GM12878 (cell line): ENCODE data around the gene MED31. TPM values are rescaled to one million over a fixed set of nuclear protein-coding genes. Genes with fewer than 3 reads are reported as not detected.
A peak's percentile ranks its signal among the peaks of the same experiment; 100 is the strongest.

ENCODE experiments used
- BRCA1 ChIP-seq: IDR thresholded peaks from 2 replicates; pipeline ENCODE4 v1.6.1; 2011; ENCODE audit warnings: low read depth, low read length, improper control_type of control experiment
- CBFB ChIP-seq: IDR thresholded peaks from 2 replicates; pipeline ENCODE4 v1.6.1; 2016; ENCODE audit warnings: antibody characterized with exemption, low read depth
- CBX3 ChIP-seq: fragments of 200-600 bp; sonication (generic); IDR thresholded peaks from 2 replicates; pipeline ENCODE4 v1.6.1; 2016; ENCODE audit warnings: low read depth, borderline replicate concordance
- CBX5 ChIP-seq: sonication (generic); IDR thresholded peaks from 2 replicates; pipeline ENCODE4 v1.6.1; 2016; ENCODE audit warnings: low read depth, moderate library complexity, mild to moderate bottlenecking, inconsistent platforms
- CHD2 ChIP-seq: IDR thresholded peaks from 2 replicates; pipeline ENCODE4 v1.6.1; 2011; ENCODE audit warnings: low read depth, low read length, improper control_type of control experiment, borderline replicate concordance
- FOS ChIP-seq: IDR thresholded peaks from 3 replicates; pipeline ENCODE4 v1.6.1; 2011; ENCODE audit warnings: borderline replicate concordance; ENCODE audit not compliant: insufficient read length; ENCODE audit errors: extremely low read depth
- JUND ChIP-seq: IDR thresholded peaks from 2 replicates; pipeline ENCODE4 v1.6.1; 2012; ENCODE audit warnings: low read depth, mild to moderate bottlenecking, low read length, improper control_type of control experiment, moderate library complexity
- NFXL1 ChIP-seq: fragments of 450-650 bp; IDR thresholded peaks from 2 replicates; pipeline ENCODE4 v1.6.1; 2017; ENCODE audit warnings: antibody characterized with exemption, mild to moderate bottlenecking, borderline replicate concordance
- RCOR1 ChIP-seq: conservative IDR thresholded peaks from 2 replicates; pipeline ENCODE4 v1.6.1; 2012; ENCODE audit warnings: low read depth, low read length, improper control_type of control experiment
- SMARCA5 ChIP-seq: fragments of 450-650 bp; IDR thresholded peaks from 2 replicates; pipeline ENCODE4 v1.6.1; 2017; ENCODE audit warnings: mild to moderate bottlenecking
- SREBF2 ChIP-seq: IDR thresholded peaks from 2 replicates; pipeline ENCODE4 v1.6.1; 2012; ENCODE audit warnings: mild to moderate bottlenecking, low read length
- STAT3 ChIP-seq: IDR thresholded peaks from 2 replicates; pipeline ENCODE4 v1.6.1; 2011; ENCODE audit warnings: low read depth, low read length, improper control_type of control experiment
- SUPT20H ChIP-seq: IDR thresholded peaks from 2 replicates; pipeline ENCODE4 v1.6.1; 2011; ENCODE audit warnings: low read depth, mild to moderate bottlenecking, low read length, moderate library complexity, borderline replicate concordance; ENCODE audit not compliant: control insufficient read depth
- TAF1 ChIP-seq: IDR thresholded peaks from 2 replicates; pipeline ENCODE4 v1.6.1; 2011; ENCODE audit warnings: mild to moderate bottlenecking, low read depth, low read length, borderline replicate concordance
- TBL1XR1 ChIP-seq: IDR thresholded peaks from 2 replicates; pipeline ENCODE4 v1.6.1; 2012; ENCODE audit warnings: low read depth, low read length, improper control_type of control experiment
- TCF7 ChIP-seq: IDR thresholded peaks from 2 replicates; pipeline ENCODE4 v1.6.1; 2014; ENCODE audit warnings: antibody characterized with exemption, borderline replicate concordance
- YBX1 ChIP-seq: fragments of 450-650 bp; IDR thresholded peaks from 2 replicates; pipeline ENCODE4 v1.6.1; 2016; ENCODE audit warnings: antibody characterized with exemption
- polyA plus RNA-seq, 11 experiments: library from polyadenylated mRNA; depleted of rRNA in 4 of 11; unstranded in 6 of 11; stranded (reverse) in 5 of 11; fragments of >200 nt; fragmentation: Nextera tagmentation in 4 of 11; fragmentation: Illumina TruSeq in 1 of 11; extraction: Ambion mirVana in 4 of 11; extraction: Trizol in 1 of 11; gene quantifications; 1 replicate in 1 of 11; 2 replicates in 10 of 11; pipeline versions ENCODE4 v1.2.1 to v1.2.3, GENCODE V29; 2011 to 2016; ENCODE audit warnings: inconsistent platforms in 2 of 11, missing spikeins in 2 of 11, low read depth in 1 of 11
- total RNA-seq, 4 experiments: library from RNA; depleted of rRNA in 3 of 4; stranded (reverse); fragments of >200 nt in 3 of 4; fragmentation: Illumina TruSeq in 1 of 4; extraction: Trizol in 1 of 4; gene quantifications; 2 replicates each; pipeline versions ENCODE4 v1.2.1 to v1.2.3, GENCODE V29; 2013 to 2021
- TF ChIP-seq, protein P1 (sequence below): fragments of 450-650 bp; formaldehyde crosslinking; IDR thresholded peaks from 2 replicates; pipeline ENCODE4 v1.4.0; 2020; ENCODE audit warnings: mild to moderate bottlenecking, moderate library complexity
- TF ChIP-seq, protein P2 (sequence below): fragments of 150-350 bp; IDR thresholded peaks from 2 replicates; pipeline ENCODE4 v1.6.1; 2014; ENCODE audit warnings: mild to moderate bottlenecking, low read depth, low read length
- TF ChIP-seq, protein P3 (sequence below): fragments of 450-650 bp; IDR thresholded peaks from 2 replicates; pipeline ENCODE4 v1.6.1; 2017; ENCODE audit warnings: low read depth, mild to moderate bottlenecking, moderate library complexity
- TF ChIP-seq, protein P4 (sequence below): IDR thresholded peaks from 2 replicates; pipeline ENCODE4 v1.6.1; 2011; ENCODE audit warnings: low read depth, mild to moderate bottlenecking, low read length, moderate library complexity, borderline replicate concordance; ENCODE audit errors: extremely low read depth
- TF ChIP-seq, protein P5 (sequence below): IDR thresholded peaks from 2 replicates; pipeline ENCODE4 v1.6.1; 2011; ENCODE audit warnings: borderline replicate concordance, low read depth, mild to moderate bottlenecking, moderate library complexity, low read length; ENCODE audit not compliant: insufficient read depth, poor library complexity, severe bottlenecking

Gene MED31
- total and polyA plus RNA-seq, 10 of the 15 experiments (the other 5 are each of a cell fraction or from before 2014, with no cell fraction given), result 14.4 to 71.1 (median 34.6) TPM

DNA sequence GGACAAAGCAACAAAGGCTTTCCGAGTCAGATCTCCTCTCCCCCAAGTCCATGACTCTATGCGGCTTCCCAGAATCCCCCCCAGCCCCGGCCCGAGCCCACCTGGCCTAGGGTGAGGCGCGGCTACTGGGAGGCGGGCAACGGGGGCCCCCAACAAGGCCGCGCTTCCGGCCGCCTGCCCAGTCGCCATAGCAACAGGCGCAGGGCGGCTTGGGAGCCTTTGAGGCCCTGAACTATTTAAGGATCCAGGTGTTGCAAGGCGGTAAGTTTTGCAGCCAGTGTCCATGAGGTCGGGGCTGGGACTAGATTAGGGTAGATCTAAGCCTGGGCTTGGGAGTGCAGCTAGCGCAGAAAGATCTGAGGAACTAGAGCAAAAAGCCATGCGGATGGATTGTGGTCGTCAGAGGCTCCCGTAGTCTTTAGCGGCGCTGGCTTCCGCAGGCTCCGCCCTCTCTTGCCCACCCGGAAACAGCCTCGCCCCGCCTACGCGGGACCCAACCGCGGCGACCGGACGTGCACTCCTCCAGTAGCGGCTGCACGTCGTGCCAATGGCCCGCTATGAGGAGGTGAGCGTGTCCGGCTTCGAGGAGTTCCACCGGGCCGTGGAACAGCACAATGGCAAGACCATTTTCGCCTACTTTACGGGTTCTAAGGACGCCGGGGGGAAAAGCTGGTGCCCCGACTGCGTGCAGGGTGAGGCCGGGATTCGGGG is 10.7 kb downstream of the MED31 start, which contains the start of the genes KIAA0753 and TXNDC17 (continued):
- TF ChIP-seq, protein P1, sequence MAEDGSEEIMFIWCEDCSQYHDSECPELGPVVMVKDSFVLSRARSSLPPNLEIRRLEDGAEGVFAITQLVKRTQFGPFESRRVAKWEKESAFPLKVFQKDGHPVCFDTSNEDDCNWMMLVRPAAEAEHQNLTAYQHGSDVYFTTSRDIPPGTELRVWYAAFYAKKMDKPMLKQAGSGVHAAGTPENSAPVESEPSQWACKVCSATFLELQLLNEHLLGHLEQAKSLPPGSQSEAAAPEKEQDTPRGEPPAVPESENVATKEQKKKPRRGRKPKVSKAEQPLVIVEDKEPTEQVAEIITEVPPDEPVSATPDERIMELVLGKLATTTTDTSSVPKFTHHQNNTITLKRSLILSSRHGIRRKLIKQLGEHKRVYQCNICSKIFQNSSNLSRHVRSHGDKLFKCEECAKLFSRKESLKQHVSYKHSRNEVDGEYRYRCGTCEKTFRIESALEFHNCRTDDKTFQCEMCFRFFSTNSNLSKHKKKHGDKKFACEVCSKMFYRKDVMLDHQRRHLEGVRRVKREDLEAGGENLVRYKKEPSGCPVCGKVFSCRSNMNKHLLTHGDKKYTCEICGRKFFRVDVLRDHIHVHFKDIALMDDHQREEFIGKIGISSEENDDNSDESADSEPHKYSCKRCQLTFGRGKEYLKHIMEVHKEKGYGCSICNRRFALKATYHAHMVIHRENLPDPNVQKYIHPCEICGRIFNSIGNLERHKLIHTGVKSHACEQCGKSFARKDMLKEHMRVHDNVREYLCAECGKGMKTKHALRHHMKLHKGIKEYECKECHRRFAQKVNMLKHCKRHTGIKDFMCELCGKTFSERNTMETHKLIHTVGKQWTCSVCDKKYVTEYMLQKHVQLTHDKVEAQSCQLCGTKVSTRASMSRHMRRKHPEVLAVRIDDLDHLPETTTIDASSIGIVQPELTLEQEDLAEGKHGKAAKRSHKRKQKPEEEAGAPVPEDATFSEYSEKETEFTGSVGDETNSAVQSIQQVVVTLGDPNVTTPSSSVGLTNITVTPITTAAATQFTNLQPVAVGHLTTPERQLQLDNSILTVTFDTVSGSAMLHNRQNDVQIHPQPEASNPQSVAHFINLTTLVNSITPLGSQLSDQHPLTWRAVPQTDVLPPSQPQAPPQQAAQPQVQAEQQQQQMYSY (CRISPR knock-in tag), result no peak
- TF ChIP-seq, protein P2, sequence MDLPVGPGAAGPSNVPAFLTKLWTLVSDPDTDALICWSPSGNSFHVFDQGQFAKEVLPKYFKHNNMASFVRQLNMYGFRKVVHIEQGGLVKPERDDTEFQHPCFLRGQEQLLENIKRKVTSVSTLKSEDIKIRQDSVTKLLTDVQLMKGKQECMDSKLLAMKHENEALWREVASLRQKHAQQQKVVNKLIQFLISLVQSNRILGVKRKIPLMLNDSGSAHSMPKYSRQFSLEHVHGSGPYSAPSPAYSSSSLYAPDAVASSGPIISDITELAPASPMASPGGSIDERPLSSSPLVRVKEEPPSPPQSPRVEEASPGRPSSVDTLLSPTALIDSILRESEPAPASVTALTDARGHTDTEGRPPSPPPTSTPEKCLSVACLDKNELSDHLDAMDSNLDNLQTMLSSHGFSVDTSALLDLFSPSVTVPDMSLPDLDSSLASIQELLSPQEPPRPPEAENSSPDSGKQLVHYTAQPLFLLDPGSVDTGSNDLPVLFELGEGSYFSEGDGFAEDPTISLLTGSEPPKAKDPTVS, result no peak
- TF ChIP-seq CBX3 (no peak), CBFB (peak; percentile 89), CBX5 (no peak), SREBF2 (no peak), TCF7 (no peak), TBL1XR1 (no peak), YBX1 (no peak), NFXL1 (no peak), SUPT20H (no peak), TAF1 (peak; percentile 98), JUND (0 out of 2 replicates have a peak, but pooled peaks have one; percentile 38), FOS (no peak), RCOR1 (no peak; the same call in 1 of the 2 replicates), SMARCA5 (no peak), BRCA1 (no peak), CHD2 (peak; percentile 60; the same call in 1 of the 2 replicates), STAT3 (peak; percentile 76; the same call in 1 of the 2 replicates)
- TF ChIP-seq, protein P3, sequence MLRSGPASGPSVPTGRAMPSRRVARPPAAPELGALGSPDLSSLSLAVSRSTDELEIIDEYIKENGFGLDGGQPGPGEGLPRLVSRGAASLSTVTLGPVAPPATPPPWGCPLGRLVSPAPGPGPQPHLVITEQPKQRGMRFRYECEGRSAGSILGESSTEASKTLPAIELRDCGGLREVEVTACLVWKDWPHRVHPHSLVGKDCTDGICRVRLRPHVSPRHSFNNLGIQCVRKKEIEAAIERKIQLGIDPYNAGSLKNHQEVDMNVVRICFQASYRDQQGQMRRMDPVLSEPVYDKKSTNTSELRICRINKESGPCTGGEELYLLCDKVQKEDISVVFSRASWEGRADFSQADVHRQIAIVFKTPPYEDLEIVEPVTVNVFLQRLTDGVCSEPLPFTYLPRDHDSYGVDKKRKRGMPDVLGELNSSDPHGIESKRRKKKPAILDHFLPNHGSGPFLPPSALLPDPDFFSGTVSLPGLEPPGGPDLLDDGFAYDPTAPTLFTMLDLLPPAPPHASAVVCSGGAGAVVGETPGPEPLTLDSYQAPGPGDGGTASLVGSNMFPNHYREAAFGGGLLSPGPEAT, result peak; percentile 95
- TF ChIP-seq, protein P4, sequence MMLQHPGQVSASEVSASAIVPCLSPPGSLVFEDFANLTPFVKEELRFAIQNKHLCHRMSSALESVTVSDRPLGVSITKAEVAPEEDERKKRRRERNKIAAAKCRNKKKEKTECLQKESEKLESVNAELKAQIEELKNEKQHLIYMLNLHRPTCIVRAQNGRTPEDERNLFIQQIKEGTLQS, result no peak
- TF ChIP-seq, protein P5, sequence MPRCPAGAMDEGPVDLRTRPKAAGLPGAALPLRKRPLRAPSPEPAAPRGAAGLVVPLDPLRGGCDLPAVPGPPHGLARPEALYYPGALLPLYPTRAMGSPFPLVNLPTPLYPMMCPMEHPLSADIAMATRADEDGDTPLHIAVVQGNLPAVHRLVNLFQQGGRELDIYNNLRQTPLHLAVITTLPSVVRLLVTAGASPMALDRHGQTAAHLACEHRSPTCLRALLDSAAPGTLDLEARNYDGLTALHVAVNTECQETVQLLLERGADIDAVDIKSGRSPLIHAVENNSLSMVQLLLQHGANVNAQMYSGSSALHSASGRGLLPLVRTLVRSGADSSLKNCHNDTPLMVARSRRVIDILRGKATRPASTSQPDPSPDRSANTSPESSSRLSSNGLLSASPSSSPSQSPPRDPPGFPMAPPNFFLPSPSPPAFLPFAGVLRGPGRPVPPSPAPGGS, result no peak
